ACHN (cell line): Measurements from ENCODE around the gene ARHGAP26.
A peak's percentile ranks its signal among the peaks of the same experiment; 100 is the strongest.

Experiments
- DNase-seq: peaks from one replicate; pipeline ENCODE4 v3.0.0-alpha.2; 2015
- in situ Hi-C: cut with HindIII; loops from 2 replicates; pipeline ENCODE4 v1.10.0; 2017; ENCODE audit warnings: low sequenced_read_pairs, low pct_ligation_motif_present, low pct_unique_long_range_greater_than_20kb

Gene ARHGAP26

GRCh38 chr5:142746532-142747433 is 23.4 kb upstream of the ARHGAP26 start:
- DNase-seq: no peak
- in situ Hi-C loops: loop anchor here (25.0 kb wide), 1 partner anchor 141 kb away; no protein-coding TSS in a partner anchor

DNA sequence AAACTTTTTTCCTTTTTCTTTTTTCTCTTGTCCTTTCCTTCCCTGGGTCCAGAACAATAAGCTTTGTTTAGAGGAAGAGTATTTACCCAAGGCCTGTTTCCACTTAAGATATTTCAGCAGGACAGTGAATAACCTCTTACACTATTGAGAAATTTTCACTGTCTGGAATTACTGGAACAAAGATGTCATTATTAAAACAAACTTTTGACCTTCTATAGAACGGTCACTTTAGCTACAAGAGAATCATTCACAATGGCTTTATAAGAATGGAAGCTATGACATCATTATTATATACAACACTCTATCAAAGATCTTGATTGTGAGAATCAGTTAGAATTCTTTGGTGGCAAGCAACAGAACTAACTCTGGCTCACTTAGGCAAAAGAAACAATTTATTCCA is 22.0 kb upstream of the ARHGAP26 start:
- no peak for DNase-seq
- in situ Hi-C loops: loop anchor here (25.0 kb wide), 1 partner anchor 139 kb away; no protein-coding TSS in a partner anchor

DNA sequence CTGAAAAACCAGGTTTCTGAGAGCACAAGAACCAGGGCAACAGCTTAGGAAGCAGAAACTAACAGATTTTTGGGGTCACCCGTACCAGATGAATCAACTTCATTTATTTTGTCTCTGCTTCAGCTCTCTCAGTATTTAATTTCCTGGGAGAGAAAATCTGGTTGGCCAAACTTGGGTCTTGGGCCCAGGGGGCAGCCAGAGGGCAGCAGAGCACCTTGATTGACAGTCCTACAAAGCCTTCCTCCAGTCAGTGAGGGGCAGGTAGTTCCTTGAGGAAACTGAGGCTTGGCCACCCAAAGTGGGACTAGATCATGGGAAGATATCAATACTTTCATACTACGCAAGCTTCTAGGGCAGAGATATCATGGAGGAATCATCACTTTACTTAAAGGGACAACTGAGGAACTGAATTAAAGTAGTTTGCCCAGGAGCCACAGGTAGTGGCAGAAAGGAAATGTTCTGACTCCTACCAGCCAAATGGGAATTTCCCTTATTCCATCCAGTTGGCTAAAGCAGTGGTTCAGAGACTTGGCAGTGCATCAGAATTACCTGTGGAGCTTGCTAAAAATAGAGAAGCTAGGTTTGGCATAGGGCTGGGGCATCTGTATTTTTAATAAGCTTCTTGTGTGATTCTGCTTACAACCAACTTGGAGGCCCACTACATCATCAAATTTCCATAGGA is 21.5 kb upstream of the ARHGAP26 start:
- peak; percentile 60 for DNase-seq
- in situ Hi-C loops: loop anchor here (25.0 kb wide), 1 partner anchor 139 kb away; no protein-coding TSS in a partner anchor

DNA sequence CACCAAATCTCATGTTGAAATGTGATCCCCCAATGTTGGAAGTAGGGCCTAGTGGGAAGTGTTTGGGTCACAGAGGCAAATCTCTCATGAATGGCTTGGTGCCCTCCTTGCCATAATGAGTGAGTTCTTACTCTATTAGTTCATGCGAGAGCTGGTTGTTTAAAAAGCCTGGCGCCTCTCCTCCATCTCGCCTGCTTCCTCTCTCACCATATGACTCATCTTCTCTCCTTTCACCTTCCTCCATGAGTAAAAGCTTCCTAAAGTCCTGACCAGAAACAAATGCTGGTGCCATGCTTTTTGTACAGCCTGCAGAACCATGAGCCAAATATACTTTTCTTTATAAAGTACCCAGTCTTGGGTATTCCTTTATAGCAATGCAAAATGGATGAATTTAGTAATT is 20.9 kb upstream of the ARHGAP26 start:
- DNase-seq: peak; percentile 10

DNA sequence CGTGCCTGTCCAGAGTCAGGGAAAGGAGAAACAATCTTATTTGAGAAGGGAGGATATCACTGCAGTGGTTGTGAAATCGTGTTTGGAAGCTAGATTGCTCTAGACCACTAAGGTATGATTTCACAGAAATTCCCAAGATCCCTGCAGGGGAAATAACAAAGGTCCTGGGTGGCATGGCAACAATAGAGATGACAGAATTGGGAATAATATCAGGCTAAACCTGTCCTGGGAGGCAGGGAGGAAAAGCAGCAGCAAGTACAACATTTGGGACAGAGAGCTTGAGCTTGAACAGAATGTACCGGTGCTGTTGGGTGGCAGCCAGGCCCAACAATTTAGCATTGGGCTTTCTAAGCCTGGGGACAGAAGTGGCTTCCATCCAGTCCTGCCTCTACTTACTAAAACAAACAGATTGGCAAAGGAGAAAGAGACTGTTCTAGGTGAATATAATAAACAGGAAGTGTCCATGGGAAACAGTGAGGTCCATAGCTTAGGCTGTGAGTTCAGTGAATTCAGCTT is 17.0 kb upstream of the ARHGAP26 start:
- in situ Hi-C loops: no loop called here
- no peak for DNase-seq

More for the DNA sequence above, 20.9 kb upstream of the ARHGAP26 start:
- in situ Hi-C loops: loop anchor here (25.0 kb wide), 1 partner anchor 138 kb away; no protein-coding TSS in a partner anchor

GRCh38 chr5:142754031-142754430 is 16.1 kb upstream of the ARHGAP26 start:
- in situ Hi-C loops: no loop called here
- no peak for DNase-seq

DNA sequence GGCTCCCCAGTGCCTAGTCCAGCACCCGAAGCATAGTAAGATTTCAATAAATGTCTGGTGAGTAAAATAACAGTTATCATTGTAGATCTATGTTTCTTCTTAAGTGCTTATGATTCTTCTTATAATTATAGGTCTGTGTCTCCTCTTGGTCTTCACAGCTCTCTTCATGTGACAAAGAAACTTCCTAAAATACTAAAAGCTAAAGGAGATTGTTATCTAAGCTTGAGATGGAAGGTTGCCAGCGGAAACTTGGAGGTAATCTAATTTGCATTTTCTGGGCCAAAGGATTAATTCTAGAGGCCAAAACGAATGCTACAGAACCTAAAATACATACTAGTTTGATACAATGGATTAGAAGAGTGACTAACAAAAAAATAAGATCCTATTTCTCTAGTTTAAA is 13.6 kb upstream of the ARHGAP26 start:
- DNase-seq: no peak
- in situ Hi-C loops: no loop called here

GRCh38 chr5:142757564-142757963 is 12.6 kb upstream of the ARHGAP26 start:
- no peak for DNase-seq
- in situ Hi-C loops: no loop called here

DNA sequence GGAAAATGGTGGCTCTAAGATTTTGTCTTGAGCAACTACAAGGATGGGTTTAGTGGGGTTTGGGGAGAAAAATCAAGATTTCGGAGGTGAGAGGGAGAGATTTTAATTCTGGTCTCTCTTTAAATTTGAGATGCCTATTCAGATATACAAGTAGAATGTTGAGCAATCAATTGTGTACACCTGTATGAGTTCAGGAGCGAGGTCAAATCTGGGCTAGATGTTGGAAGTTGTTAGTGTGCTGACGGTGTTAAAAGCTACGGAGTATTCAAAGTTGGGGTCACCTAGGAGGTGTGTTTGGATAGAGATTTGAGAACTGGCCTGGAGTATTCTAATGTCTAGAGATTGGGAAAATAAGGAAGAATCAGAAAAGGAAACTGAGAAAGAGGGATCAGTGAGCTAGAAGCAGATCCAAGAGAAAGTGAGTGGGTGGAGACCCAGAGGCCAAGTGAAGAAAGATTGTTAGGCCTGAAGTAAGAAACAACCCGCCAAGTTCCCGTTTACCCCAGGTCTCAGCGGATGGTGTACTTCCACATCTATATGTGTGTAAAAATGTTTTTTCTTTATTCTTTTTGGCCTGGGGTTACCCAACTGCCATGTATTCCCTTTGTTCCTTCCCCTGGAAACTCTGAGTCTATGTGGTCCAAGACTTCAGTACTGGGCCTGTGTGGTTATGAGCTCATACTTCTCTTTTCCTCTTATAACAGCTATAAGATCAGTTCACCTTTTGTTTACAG is 11.9 kb upstream of the ARHGAP26 start:
- DNase-seq: no peak
- in situ Hi-C loops: no loop called here

GRCh38 chr5:142758796-142759145 is 11.4 kb upstream of the ARHGAP26 start:
- in situ Hi-C loops: no loop called here
- DNase-seq: no peak

DNA sequence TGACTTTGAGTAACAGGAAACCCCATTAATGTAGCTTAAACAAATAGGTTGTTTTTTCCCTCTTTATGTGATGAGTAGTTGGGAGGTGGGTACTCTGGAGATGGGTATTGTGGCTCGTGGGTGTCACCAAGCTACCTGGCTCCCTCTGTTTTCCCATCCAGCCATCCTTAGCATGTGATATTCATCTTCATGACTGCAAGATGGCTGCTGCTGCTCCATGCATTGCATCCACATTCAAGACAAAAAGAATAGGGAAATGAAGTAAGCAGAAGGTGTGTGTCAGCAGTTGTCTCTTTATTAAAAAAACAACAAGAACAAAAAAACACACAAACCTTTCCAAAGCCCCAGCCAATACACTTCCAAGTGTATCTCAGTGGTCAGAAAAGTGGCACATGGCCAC is 6.5 kb upstream of the ARHGAP26 start:
- in situ Hi-C loops: no loop called here
- DNase-seq: no peak

GRCh38 chr5:142767178-142767577 is 3.0 kb upstream of the ARHGAP26 start:
- DNase-seq: no peak
- in situ Hi-C loops: no loop called here

DNA sequence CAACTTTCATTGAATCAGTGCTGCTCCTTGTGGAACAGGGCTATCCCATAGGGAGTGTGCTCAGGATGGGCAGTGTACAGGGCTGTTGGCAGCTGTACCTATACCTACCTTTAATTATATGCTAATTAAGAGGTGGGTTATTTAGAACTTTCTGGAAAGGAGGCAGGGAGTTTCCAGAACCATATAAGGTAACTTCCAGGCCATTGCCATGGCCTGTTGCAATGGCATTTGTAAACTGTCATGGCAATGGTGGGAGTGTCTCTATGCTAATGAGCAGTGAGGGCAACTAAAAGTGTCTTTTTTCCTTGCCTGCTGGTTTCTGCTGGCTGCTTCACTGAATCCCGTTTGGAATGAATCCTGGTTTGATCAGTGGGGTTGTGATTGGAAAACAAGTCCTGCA is 2.3 kb upstream of the ARHGAP26 start:
- in situ Hi-C loops: no loop called here
- DNase-seq: no peak

GRCh38 chr5:142769251-142769792 is 855 bp upstream of the ARHGAP26 start:
- DNase-seq: peak; percentile 20
- in situ Hi-C loops: no loop called here

DNA sequence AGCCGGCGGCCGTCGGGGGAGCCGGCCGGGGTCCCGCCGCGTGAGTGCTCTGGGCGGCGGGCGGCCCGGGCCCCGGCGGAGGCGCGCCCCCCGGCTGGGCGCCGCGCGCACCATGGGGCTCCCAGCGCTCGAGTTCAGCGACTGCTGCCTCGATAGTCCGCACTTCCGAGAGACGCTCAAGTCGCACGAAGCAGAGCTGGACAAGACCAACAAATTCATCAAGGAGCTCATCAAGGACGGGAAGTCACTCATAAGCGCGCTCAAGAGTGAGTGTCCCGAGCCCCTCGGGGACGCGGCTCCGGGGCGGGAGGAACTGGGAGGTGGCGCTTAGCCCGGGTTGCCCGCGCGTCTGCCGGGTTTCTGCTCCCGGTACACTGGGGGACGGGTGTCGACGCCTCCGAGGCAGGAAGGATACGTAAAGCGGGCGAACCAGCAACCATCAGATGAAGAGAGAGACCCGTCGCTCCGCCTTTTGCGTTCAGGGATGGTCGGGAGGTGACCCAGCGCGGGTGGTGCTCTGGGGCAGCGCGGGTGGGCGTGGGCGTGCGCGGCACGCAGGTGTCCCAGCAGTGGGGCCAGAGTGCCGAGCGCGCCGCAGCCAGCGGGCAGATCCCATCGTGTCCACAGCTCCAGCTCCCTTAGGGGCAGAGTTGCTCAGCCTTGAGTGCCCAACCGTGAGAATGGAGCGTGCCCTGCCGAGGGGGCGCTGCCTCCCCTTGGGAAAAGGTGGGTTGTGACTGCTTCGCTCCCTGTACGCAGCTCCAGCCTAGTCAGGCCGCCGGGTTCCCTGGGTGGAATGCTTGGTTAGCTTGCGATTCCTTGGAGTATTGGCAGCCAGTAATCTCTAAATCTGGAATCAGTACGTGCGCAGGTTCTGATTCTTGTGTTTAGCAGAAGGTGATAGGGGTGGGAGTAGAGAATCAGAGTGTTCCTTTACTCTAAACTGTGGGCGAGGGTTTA is 753 bp downstream of the ARHGAP26 start:
- DNase-seq: peak; percentile 64
- in situ Hi-C loops: no loop called here

GRCh38 chr5:142771666-142772065 is 1.5 kb downstream of the ARHGAP26 start:
- no peak for DNase-seq
- in situ Hi-C loops: no loop called here

GRCh38 chr5:142772446-142773293 is 2.5 kb downstream of the ARHGAP26 start:
- peak; percentile 2 for DNase-seq
- in situ Hi-C loops: no loop called here
